Loucy (cell line): ENCODE measurements around the gene MTFR2.
"Not testable (repeated sequence)": the region's sequence is repeated elsewhere in the genome, so short reads cannot be mapped to it uniquely, and the experiment has no call there.

Experiments used
- H2AFZ ChIP-seq: fragments of 200-600 bp; sonication (generic); 2 replicates; pipeline ENCODE4 v1.6.0; 2016; ENCODE audit warnings: antibody characterized with exemption, mild to moderate bottlenecking, low read length, moderate library complexity
- H3F3A ChIP-seq: fragments of 200-600 bp; 2 replicates; pipeline ENCODE4 v1.6.0; 2016; ENCODE audit warnings: antibody characterized with exemption, low read depth, mild to moderate bottlenecking
- H3K27me3 ChIP-seq: fragments of 200-600 bp; sonication (generic); 2 replicates; pipeline ENCODE4 v1.6.1; 2014; ENCODE audit warnings: low read length, mild to moderate bottlenecking; ENCODE audit not compliant: insufficient read depth, poor library complexity, severe bottlenecking
- H3K36me3 ChIP-seq: fragments of 200-600 bp; sonication (generic); 2 replicates; pipeline ENCODE4 v1.6.1; 2016; ENCODE audit warnings: low read length; ENCODE audit not compliant: insufficient read depth
- H3K4me1 ChIP-seq: fragments of 200-600 bp; sonication (generic); 2 replicates; pipeline ENCODE4 v1.5.1; 2014; ENCODE audit warnings: low read length, mild to moderate bottlenecking; ENCODE audit not compliant: insufficient read depth, poor library complexity, severe bottlenecking
- H3K4me2 ChIP-seq: fragments of 200-600 bp; sonication (generic); 2 replicates; pipeline ENCODE4 v1.6.0; 2014; ENCODE audit warnings: antibody characterized with exemption, low read length, low read depth, mild to moderate bottlenecking; ENCODE audit not compliant: poor library complexity, severe bottlenecking
- H3K4me3 ChIP-seq: fragments of 200-600 bp; sonication (generic); 2 replicates; pipeline ENCODE4 v1.5.1; 2014; ENCODE audit warnings: low read length, mild to moderate bottlenecking, mixed read lengths; ENCODE audit not compliant: poor library complexity, severe bottlenecking
- H3K79me2 ChIP-seq: fragments of 200-600 bp; sonication (generic); 2 replicates; pipeline ENCODE4 v1.6.1; 2014; ENCODE audit warnings: low read length; ENCODE audit not compliant: insufficient read depth
- H3K9ac ChIP-seq: fragments of 200-600 bp; sonication (generic); 2 replicates; pipeline ENCODE4 v1.6.0; 2014; ENCODE audit warnings: mild to moderate bottlenecking, low read depth, low read length, moderate library complexity; ENCODE audit not compliant: poor library complexity, severe bottlenecking
- H3K9me2 ChIP-seq: fragments of 200-600 bp; sonication (generic); replicated peaks from 2 replicates; pipeline ENCODE4 v1.6.1; 2016; ENCODE audit warnings: low read depth, low read length, mixed read lengths
- H3K9me3 ChIP-seq: fragments of 200-600 bp; sonication (generic); 2 replicates; pipeline ENCODE4 v1.6.1; 2014; ENCODE audit warnings: mild to moderate bottlenecking, antibody characterized with exemption, low read length, low read depth; ENCODE audit not compliant: insufficient read depth
- H4K20me1 ChIP-seq: fragments of 200-600 bp; sonication (generic); 2 replicates; pipeline ENCODE4 v1.6.0; 2014; ENCODE audit warnings: antibody characterized with exemption, low read length, mild to moderate bottlenecking; ENCODE audit not compliant: insufficient read depth, poor library complexity, severe bottlenecking
- EZH2phosphoT487 ChIP-seq: fragments of 200-600 bp; IDR thresholded peaks from 2 replicates; pipeline ENCODE4 v1.6.1; 2018; ENCODE audit warnings: antibody characterized with exemption, mild to moderate bottlenecking, moderate library complexity, borderline replicate concordance
- TF ChIP-seq, protein P1 (sequence below): fragments of 200-600 bp; sonication (generic); conservative IDR thresholded peaks from 2 replicates; pipeline ENCODE4 v1.5.1; 2014; ENCODE audit warnings: mild to moderate bottlenecking, antibody characterized with exemption, low read length

MTFR2 gene

DNA sequence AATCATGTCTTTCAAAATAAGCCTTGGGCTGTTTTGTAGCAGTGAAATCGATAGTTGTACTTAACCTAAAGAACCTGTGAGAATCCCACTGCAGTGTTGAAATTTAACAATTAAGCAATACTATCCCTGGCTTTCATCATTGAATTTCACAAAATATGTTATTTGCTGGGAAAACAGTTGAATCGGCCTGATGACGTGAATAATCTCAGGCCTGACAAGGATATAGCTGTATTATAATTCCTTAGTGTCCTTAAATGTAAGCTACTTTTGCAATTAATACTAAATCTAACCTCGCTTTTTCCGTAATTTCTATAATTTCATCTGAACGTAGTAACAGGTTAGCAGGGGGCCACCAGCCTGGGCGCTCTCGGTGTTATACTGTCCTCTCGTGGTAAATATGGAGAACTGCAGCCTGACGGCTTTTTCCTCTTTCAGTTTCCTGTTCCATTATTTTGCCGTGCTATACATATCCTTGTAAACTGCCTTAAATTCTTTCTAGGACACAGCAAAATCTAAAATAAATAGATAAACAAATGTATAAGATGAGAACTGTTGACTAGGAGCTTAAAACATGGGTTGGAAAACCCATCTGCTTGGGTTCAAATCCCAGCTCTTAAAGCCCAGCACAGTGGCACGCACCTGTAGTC, 24.0 kb downstream of the MTFR2 start:
- no peak for TF ChIP-seq EZH2phosphoT487
- TF ChIP-seq, protein P1, sequence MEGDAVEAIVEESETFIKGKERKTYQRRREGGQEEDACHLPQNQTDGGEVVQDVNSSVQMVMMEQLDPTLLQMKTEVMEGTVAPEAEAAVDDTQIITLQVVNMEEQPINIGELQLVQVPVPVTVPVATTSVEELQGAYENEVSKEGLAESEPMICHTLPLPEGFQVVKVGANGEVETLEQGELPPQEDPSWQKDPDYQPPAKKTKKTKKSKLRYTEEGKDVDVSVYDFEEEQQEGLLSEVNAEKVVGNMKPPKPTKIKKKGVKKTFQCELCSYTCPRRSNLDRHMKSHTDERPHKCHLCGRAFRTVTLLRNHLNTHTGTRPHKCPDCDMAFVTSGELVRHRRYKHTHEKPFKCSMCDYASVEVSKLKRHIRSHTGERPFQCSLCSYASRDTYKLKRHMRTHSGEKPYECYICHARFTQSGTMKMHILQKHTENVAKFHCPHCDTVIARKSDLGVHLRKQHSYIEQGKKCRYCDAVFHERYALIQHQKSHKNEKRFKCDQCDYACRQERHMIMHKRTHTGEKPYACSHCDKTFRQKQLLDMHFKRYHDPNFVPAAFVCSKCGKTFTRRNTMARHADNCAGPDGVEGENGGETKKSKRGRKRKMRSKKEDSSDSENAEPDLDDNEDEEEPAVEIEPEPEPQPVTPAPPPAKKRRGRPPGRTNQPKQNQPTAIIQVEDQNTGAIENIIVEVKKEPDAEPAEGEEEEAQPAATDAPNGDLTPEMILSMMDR, result peak; percentile 100
- H3K9me3 ChIP-seq, result no peaks in the 10 kb centered on the region
- H3K27me3 ChIP-seq, result no peaks in the 10 kb centered on the region
- H3F3A ChIP-seq, result no peaks in the 10 kb centered on the region
- H3K4me2 ChIP-seq, result peak overlapping the region; percentile 59
- peaks cover 2% of the 10 kb centered on the region for H3K4me1 ChIP-seq
- peak overlapping the region; percentile 92 for H2AFZ ChIP-seq
- peak overlapping the region; percentile 60 for H3K4me3 ChIP-seq
- no peaks in the 10 kb centered on the region for H4K20me1 ChIP-seq
- no peaks in the 10 kb centered on the region for H3K9me2 ChIP-seq
- H3K79me2 ChIP-seq, result no peaks in the 10 kb centered on the region
- peak overlapping the region; percentile 44 for H3K9ac ChIP-seq
- 0 out of 2 replicates have a peak, but pooled peaks cover 5% of the 10 kb centered on the region for H3K36me3 ChIP-seq

DNA sequence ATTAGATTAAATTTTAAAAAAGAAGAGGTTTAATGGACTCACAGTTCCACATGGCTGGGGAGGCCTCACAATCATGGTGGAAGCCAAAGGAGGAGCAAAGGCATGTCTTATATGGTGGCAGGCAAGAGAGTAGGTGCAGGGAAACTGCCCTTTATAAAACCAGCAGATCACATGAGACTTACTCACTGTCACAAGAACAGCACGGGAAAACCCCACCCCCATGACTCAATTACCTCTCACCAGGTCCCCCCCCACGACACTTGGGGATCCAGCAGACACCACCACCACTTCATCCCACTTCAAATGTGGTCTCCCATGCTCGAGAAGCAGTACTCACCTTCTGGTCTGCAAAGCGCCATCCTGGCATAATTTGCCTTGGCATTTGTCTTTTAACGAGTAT, 24.6 kb downstream of the MTFR2 start:
- no peaks in the 10 kb centered on the region for H3K36me3 ChIP-seq
- H3F3A ChIP-seq, result no peaks in the 10 kb centered on the region
- H3K4me3 ChIP-seq, result no peak overlapping the region
- no peak for TF ChIP-seq EZH2phosphoT487
- TF ChIP-seq, protein P1, result no peak
- H3K27me3 ChIP-seq, result no peaks in the 10 kb centered on the region
- H3K4me2 ChIP-seq, result no peak overlapping the region
- peaks cover 2% of the 10 kb centered on the region for H3K4me1 ChIP-seq
- no peaks in the 10 kb centered on the region for H4K20me1 ChIP-seq
- no peaks in the 10 kb centered on the region for H3K9me2 ChIP-seq
- no peaks in the 10 kb centered on the region for H3K9me3 ChIP-seq
- no peaks in the 10 kb centered on the region for H3K79me2 ChIP-seq
- H2AFZ ChIP-seq, result no peak overlapping the region
- H3K9ac ChIP-seq, result no peak overlapping the region

DNA sequence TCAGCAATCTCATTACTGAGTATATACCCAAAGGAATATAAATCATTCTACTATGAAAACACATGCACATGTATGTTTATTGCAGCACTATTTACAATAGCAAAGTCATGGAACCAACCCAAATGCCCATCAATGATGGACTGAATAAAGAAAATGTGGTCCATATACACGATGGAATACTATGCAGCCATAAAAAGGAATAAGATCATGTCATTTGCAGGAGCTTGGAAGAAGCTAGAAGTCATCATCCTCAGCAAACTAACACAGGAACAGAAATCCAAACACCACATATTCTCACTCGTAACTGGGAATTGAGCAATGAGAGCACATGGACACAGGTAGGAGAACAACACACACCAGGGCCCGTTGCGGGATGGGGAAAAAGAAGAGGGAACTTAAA, 25.1 kb downstream of the MTFR2 start:
- not testable (repeated sequence) for H3F3A ChIP-seq, H3K9me2 ChIP-seq, H3K79me2 ChIP-seq, H3K36me3 ChIP-seq, H3K9ac ChIP-seq, H3K27me3 ChIP-seq, H3K4me2 ChIP-seq, H3K4me3 ChIP-seq, H2AFZ ChIP-seq, H4K20me1 ChIP-seq, H3K4me1 ChIP-seq, H3K9me3 ChIP-seq
